Endothelial cell of umbilical vein (primary cell): ENCODE measurements around the gene ADI1. TPM values are rescaled to one million over a fixed set of nuclear protein-coding genes. Genes with fewer than 3 reads are reported as not detected.

Experiments used
- BruUV-seq: library from RNA; stranded (reverse); fragments of 400-500 nt; replicated peaks from 2 replicates; lab custom pipeline; 2021; lab: Mats Ljungman, UMichigan
- CTCF ChIA-PET: fragments of 300-600, 350-600 bp; sonication (Branson Sonifier 250); formaldehyde crosslinking; loops from one replicate; lab custom pipeline; 2021; ENCODE audit warnings: antibody characterized with exemption, inconsistent platforms; lab: Charles Lee
- POLR2A ChIA-PET: fragments of 300-600, 350-600 bp; sonication (Branson Sonifier 250); formaldehyde crosslinking; loops from one replicate; lab custom pipeline; 2021; ENCODE audit warnings: antibody characterized with exemption, inconsistent platforms; lab: Charles Lee
- DNase-seq: peaks from one replicate; pipeline ENCODE4 v3.0.0-alpha.2; 2011; ENCODE audit warnings: low read depth, low spot score
- FAIRE-seq: peaks from 2 replicates; lab custom pipeline; 2011; peaks lifted over from hg19 to GRCh38; lab: Jason Lieb, UNC
- H2AFZ ChIP-seq: 2 replicates; pipeline ENCODE4 v1.6.0; 2012; ENCODE audit warnings: low read depth, low read length, control low read depth, inconsistent platforms
- H3K27ac ChIP-seq: 2 replicates; pipeline ENCODE4 v1.5.1; 2011; ENCODE audit warnings: low read depth, mild to moderate bottlenecking, control low read depth, low read length, moderate library complexity; ENCODE audit not compliant: insufficient read depth
- H3K27me3 ChIP-seq, 2 experiments: 2 replicates each; pipeline versions ENCODE4 v1.6.0 to v1.6.1; 2011; ENCODE audit warnings: low read length in 2 of 2, mixed read lengths in 1 of 2; ENCODE audit not compliant: control insufficient read depth in 2 of 2, insufficient read depth in 2 of 2
- H3K36me3 ChIP-seq, 2 experiments: 2 replicates in 1 of 2; 3 replicates in 1 of 2; pipeline ENCODE4 v1.5.1; 2011; ENCODE audit warnings: low read length in 2 of 2, mild to moderate bottlenecking in 1 of 2, moderate library complexity in 1 of 2; ENCODE audit not compliant: control insufficient read depth in 2 of 2, insufficient read depth in 2 of 2; ENCODE audit errors: extremely low read depth in 1 of 2
- H3K4me1 ChIP-seq: 3 replicates; pipeline ENCODE4 v1.5.1; 2011; ENCODE audit warnings: mild to moderate bottlenecking, low read length; ENCODE audit not compliant: control insufficient read depth, insufficient read depth; ENCODE audit errors: extremely low read depth
- H3K4me2 ChIP-seq: 2 replicates; pipeline ENCODE4 v1.6.1; 2011; ENCODE audit warnings: low read length, control low read depth, mixed read lengths; ENCODE audit not compliant: insufficient read depth
- H3K4me3 ChIP-seq, 3 experiments: fragments of 200-600 bp in 1 of 3; sonication (generic), shearing (Covaris generic) in 1 of 3; replicated peaks in 1 of 3; 2 replicates each; pipeline ENCODE4 v1.5.1; 2011 to 2016; ENCODE audit warnings: control low read depth in 3 of 3, low read length in 3 of 3, mild to moderate bottlenecking in 2 of 3, inconsistent platforms in 1 of 3, low read depth in 1 of 3, moderate library complexity in 1 of 3; ENCODE audit not compliant: insufficient read depth in 1 of 3
- H3K79me2 ChIP-seq: 2 replicates; pipeline ENCODE4 v1.6.0; 2012; ENCODE audit warnings: low read length, inconsistent platforms; ENCODE audit not compliant: control insufficient read depth, insufficient read depth
- H3K9ac ChIP-seq: replicated peaks from 2 replicates; pipeline ENCODE3; 2011; ENCODE audit warnings: low read length, control low read depth; ENCODE audit not compliant: insufficient read depth; ENCODE audit errors: extremely low read depth
- H3K9me1 ChIP-seq: replicated peaks from 3 replicates; pipeline ENCODE4 v1.6.0; 2011; ENCODE audit warnings: mild to moderate bottlenecking, low read length; ENCODE audit not compliant: control insufficient read depth, insufficient read depth; ENCODE audit errors: extremely low read depth
- H3K9me3 ChIP-seq: replicated peaks from 2 replicates; pipeline ENCODE4 v1.5.1; 2012; ENCODE audit warnings: low read length, inconsistent platforms; ENCODE audit not compliant: control insufficient read depth, insufficient read depth
- H4K20me1 ChIP-seq: replicated peaks from 2 replicates; pipeline ENCODE3; 2011; ENCODE audit warnings: mild to moderate bottlenecking, low read length; ENCODE audit not compliant: control insufficient read depth, insufficient read depth; ENCODE audit errors: extremely low read depth
- EZH2 ChIP-seq: IDR thresholded peaks from 2 replicates; pipeline ENCODE4 v1.6.1; 2012; ENCODE audit warnings: borderline replicate concordance, low read depth, mild to moderate bottlenecking, moderate library complexity, low read length, inconsistent platforms; ENCODE audit not compliant: severe bottlenecking
- FOS ChIP-seq: IDR thresholded peaks from 2 replicates; pipeline ENCODE4 v1.6.1; 2011; ENCODE audit warnings: mild to moderate bottlenecking, low read length, moderate library complexity, borderline replicate concordance; ENCODE audit not compliant: insufficient read depth
- JUN ChIP-seq: IDR thresholded peaks from 2 replicates; pipeline ENCODE4 v1.6.1; 2011; ENCODE audit warnings: borderline replicate concordance, low read depth; ENCODE audit not compliant: insufficient read length, insufficient read depth
- MAX ChIP-seq: IDR thresholded peaks from 2 replicates; pipeline ENCODE4 v1.6.1; 2011; ENCODE audit not compliant: insufficient read depth, insufficient read length
- POLR2A ChIP-seq: IDR thresholded peaks from 2 replicates; pipeline ENCODE4 v1.6.1; 2012; ENCODE audit warnings: low read depth, mild to moderate bottlenecking, control low read depth, low read length
- POLR2AphosphoS5 ChIP-seq: IDR thresholded peaks from 2 replicates; pipeline ENCODE4 v1.6.1; 2012; ENCODE audit warnings: low read depth, mild to moderate bottlenecking, control low read depth, low read length, moderate library complexity; ENCODE audit not compliant: insufficient read depth
- dilution Hi-C: fragments of 300-500 bp; cut with MboI; formaldehyde crosslinking; loops from one replicate; pipeline ENCODE4 v1.15.0; 2019; ENCODE audit warnings: low sequenced_read_pairs; ENCODE audit not compliant: extremely low pct_ligation_motif_present
- intact Hi-C: fragments of 100-400 bp; cut with micrococcal nuclease; formaldehyde crosslinking; loops from one replicate; pipeline ENCODE4 v1.10.0; 2022
- polyA plus RNA-seq, 4 experiments: library from polyadenylated mRNA; depleted of rRNA in 3 of 4; stranded (reverse) in 3 of 4; unstranded in 1 of 4; fragments of >200 nt; gene quantifications; 2 replicates each; pipeline versions ENCODE4 v1.2.1 to v1.2.3, GENCODE V29; 2011 to 2012; ENCODE audit warnings: missing spikeins in 1 of 4
- total RNA-seq: library from RNA; stranded (reverse); gene quantifications from 2 replicates; pipeline ENCODE4 v1.2.3, GENCODE V29; 2021
- TF ChIP-seq, protein P1 (sequence below), 2 donors: IDR thresholded peaks; 1 replicate in 1 of 2; 2 replicates in 1 of 2; pipeline ENCODE4 v1.5.1; 2011; ENCODE audit warnings: low read length in 2 of 2, mild to moderate bottlenecking in 2 of 2, moderate library complexity in 2 of 2, control low read depth in 1 of 2, inconsistent platforms in 1 of 2, low read depth in 1 of 2; ENCODE audit not compliant: insufficient read depth in 1 of 2; ENCODE audit errors: extremely low read depth in 1 of 2

ADI1 gene
- total and polyA plus RNA-seq, 2 donors (not counting 3 experiments of a cell fraction or from before 2014, with no cell fraction given), result 38.6 to 49.7 TPM

GRCh38 chr2:3535794-3536681 is 16.7 kb upstream of the ADI1 start:
- no peak for FAIRE-seq
- ChIA-PET CTCF (interaction anchor here (0.6 to 2.6 kb wide), 9 partner anchors 10 to 116 kb away, joined by 3 to 12 read pairs (median 3); partner anchors contain the start of genes ADI1 and RNASEH1), POLR2A (interaction anchor here (0.7 to 1.3 kb wide), 2 partner anchors 8 to 18 kb away, joined by 3 read pairs; no protein-coding TSS in a partner anchor)
- no peaks in the 10 kb centered on the region for H3K27me3 ChIP-seq
- no peaks in the 10 kb centered on the region for H3K79me2 ChIP-seq
- peak overlapping the region; percentile 90 for H3K27ac ChIP-seq
- H3K9me3 ChIP-seq, result no peaks in the 10 kb centered on the region
- peak overlapping the region; percentile 91 for H3K9ac ChIP-seq
- peaks cover 19% of the 10 kb centered on the region for H3K4me1 ChIP-seq
- peak overlapping the region; percentile 90 for H2AFZ ChIP-seq
- dilution Hi-C loops (no loop called here), intact Hi-C loops (loop anchor here (1.0 to 5.0 kb wide), 7 partner anchors 13 to 115 kb away; partner anchors contain the start of genes ADI1, RNASEH1 and RPS7)
- DNase-seq, result peak; percentile 92
- no peaks in the 10 kb centered on the region for H3K9me1 ChIP-seq
- no peaks in the 10 kb centered on the region for H3K36me3 ChIP-seq
- peak overlapping the region; percentile 68 for H3K4me2 ChIP-seq
- H3K4me3 ChIP-seq, result peak overlapping the region in 2 of 3 experiments; percentile 21 to 51
- H4K20me1 ChIP-seq, result no peaks in the 10 kb centered on the region
- BruUV-seq, result TSS peak; percentile 93
- TF ChIP-seq EZH2, result no peak
- peak; percentile 75 for TF ChIP-seq FOS
- TF ChIP-seq, protein P1, sequence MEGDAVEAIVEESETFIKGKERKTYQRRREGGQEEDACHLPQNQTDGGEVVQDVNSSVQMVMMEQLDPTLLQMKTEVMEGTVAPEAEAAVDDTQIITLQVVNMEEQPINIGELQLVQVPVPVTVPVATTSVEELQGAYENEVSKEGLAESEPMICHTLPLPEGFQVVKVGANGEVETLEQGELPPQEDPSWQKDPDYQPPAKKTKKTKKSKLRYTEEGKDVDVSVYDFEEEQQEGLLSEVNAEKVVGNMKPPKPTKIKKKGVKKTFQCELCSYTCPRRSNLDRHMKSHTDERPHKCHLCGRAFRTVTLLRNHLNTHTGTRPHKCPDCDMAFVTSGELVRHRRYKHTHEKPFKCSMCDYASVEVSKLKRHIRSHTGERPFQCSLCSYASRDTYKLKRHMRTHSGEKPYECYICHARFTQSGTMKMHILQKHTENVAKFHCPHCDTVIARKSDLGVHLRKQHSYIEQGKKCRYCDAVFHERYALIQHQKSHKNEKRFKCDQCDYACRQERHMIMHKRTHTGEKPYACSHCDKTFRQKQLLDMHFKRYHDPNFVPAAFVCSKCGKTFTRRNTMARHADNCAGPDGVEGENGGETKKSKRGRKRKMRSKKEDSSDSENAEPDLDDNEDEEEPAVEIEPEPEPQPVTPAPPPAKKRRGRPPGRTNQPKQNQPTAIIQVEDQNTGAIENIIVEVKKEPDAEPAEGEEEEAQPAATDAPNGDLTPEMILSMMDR (IDR thresholded peaks at IDR 0.05; ENCODE audit: extremely low read depth in 1 of 2, insufficient read depth in 1 of 2, low read depth in 1 of 2, low read length in 2 of 2), result peak; percentile 3 to 19
- peak; percentile 68 for TF ChIP-seq POLR2AphosphoS5
- peak; percentile 75 for TF ChIP-seq JUN
- no peak for TF ChIP-seq MAX
- peak; percentile 90 for TF ChIP-seq POLR2A
